ENCODE results near the gene KCNJ6. TPM values are rescaled to one million over a fixed set of nuclear protein-coding genes. Genes with fewer than 3 reads are reported as not detected.

Gene KCNJ6
- total RNA-seq, 1 experiment from 2014 or later: 1.2 TPM

DNA sequence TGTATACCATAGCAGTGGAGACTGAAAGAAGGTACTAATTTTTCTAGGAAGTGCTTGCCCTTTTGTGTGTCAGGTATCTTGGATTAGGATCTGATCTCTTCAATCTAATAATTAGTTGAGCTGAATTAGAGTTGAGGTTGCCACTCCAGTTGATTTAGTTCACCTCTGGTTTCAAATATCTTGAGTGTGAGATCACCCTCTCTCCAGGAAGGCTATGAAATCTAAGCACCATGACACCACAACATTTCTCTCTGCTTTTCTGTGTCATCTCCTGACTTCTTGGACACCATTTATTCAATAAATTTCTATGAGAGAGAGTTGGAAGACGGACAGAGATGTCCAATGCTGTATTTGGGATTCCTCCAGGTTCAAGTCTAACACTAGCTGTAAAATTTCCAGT, 336.9 kb downstream of the KCNJ6 start:
- no peak overlapping the region for H3K18ac ChIP-seq (ENCODE audit: insufficient read length, low read depth, low read length)
- peaks cover 18 to 38% (median 21%) of the 10 kb centered on the region in 3 experiments for H3K36me3 Mint-ChIP-seq (ENCODE audit: insufficient read depth in 1 of 3, low read depth in 3 of 3)
- H4K5ac ChIP-seq (ENCODE audit: insufficient read length, low read depth, low read length): no peak overlapping the region
- WGBS (ENCODE audit: extremely low coverage, insufficient read length, low lambda C conversion rate): no CpG with 5 or more reads among the region's 1 CpG
- DNase-seq: no peak
- H3K4me3 Mint-ChIP-seq: no peak overlapping the region
- H3K27ac Mint-ChIP-seq: no peak overlapping the region
- no peaks in the 10 kb centered on the region for H3K27me3 ChIP-seq (ENCODE audit: insufficient read depth, low read length)
- no peaks in the 10 kb centered on the region for H4K20me1 ChIP-seq (ENCODE audit: control insufficient read depth, insufficient read depth, insufficient read length)
- no peak overlapping the region for H3T11ph ChIP-seq (ENCODE audit: low read length)
- no peak overlapping the region for H3K4me2 ChIP-seq (ENCODE audit: insufficient read depth, insufficient read length, low read length)
- no peaks in the 10 kb centered on the region for H3K4me1 ChIP-seq (ENCODE audit: insufficient read depth, low read length)
- H2AK5ac ChIP-seq (ENCODE audit: insufficient read length, low read length): no peak overlapping the region
- H3K9ac ChIP-seq (ENCODE audit: extremely low read depth, insufficient read length, low read length): no peak overlapping the region
- H2BK120ac ChIP-seq (ENCODE audit: low read depth, low read length, poor library complexity, severe bottlenecking): no peak overlapping the region
- no peak overlapping the region for H4K8ac ChIP-seq (replicated peaks; ENCODE audit: insufficient read length, low read depth, low read length)
- no peak overlapping the region for H4K91ac ChIP-seq (ENCODE audit: insufficient read length, low read depth, low read length)
- H3K23ac ChIP-seq (ENCODE audit: insufficient read length, low read depth, low read length): no peak overlapping the region
- H3K23me2 ChIP-seq (ENCODE audit: insufficient read length, low read depth, low read length, poor library complexity, severe bottlenecking): no peaks in the 10 kb centered on the region
- no peak overlapping the region for H2AFZ ChIP-seq (ENCODE audit: low read length)
- TF ChIP-seq, protein P1, sequence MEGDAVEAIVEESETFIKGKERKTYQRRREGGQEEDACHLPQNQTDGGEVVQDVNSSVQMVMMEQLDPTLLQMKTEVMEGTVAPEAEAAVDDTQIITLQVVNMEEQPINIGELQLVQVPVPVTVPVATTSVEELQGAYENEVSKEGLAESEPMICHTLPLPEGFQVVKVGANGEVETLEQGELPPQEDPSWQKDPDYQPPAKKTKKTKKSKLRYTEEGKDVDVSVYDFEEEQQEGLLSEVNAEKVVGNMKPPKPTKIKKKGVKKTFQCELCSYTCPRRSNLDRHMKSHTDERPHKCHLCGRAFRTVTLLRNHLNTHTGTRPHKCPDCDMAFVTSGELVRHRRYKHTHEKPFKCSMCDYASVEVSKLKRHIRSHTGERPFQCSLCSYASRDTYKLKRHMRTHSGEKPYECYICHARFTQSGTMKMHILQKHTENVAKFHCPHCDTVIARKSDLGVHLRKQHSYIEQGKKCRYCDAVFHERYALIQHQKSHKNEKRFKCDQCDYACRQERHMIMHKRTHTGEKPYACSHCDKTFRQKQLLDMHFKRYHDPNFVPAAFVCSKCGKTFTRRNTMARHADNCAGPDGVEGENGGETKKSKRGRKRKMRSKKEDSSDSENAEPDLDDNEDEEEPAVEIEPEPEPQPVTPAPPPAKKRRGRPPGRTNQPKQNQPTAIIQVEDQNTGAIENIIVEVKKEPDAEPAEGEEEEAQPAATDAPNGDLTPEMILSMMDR (conservative IDR thresholded peaks at IDR 0.05): no peak
- H3K27ac ChIP-seq (ENCODE audit: insufficient read length, low read depth, low read length): no peak overlapping the region
- H3K4ac ChIP-seq (ENCODE audit: low read depth, low read length): no peak overlapping the region
- no peaks in the 10 kb centered on the region for H3K79me2 ChIP-seq (ENCODE audit: insufficient read depth, low read length)
- no peaks in the 10 kb centered on the region; a peak in 1 of 4 replicates for H3K4me1 Mint-ChIP-seq
- H2BK20ac ChIP-seq (ENCODE audit: low read depth, low read length, poor library complexity, severe bottlenecking): no peak overlapping the region
- peaks cover 20% of the 10 kb centered on the region for H3K9me3 ChIP-seq (ENCODE audit: control insufficient read depth, low read depth, low read length)
- H3K9me3 Mint-ChIP-seq: peaks cover 34 to 38% of the 10 kb centered on the region in 2 experiments
- H3K56ac ChIP-seq (ENCODE audit: insufficient read length, low read depth, low read length): no peak overlapping the region
- H2BK12ac ChIP-seq (ENCODE audit: insufficient read length, low read depth, low read length): no peak overlapping the region
- H3K14ac ChIP-seq (ENCODE audit: insufficient read depth, low read length): no peak overlapping the region
- no peaks in the 10 kb centered on the region for H3K27me3 Mint-ChIP-seq (ENCODE audit: low read depth)
- no peak overlapping the region for H2BK15ac ChIP-seq (ENCODE audit: low read depth, low read length)
- H2BK5ac ChIP-seq (ENCODE audit: insufficient read length, low read length): no peak overlapping the region
- H3K79me1 ChIP-seq (ENCODE audit: insufficient read depth, low read depth, low read length, poor library complexity, severe bottlenecking): no peaks in the 10 kb centered on the region

Measured in H9 (cell line).